GM18526 (cell line): Measurements from ENCODE around the gene CRYBA4.

Experiments used
- POLR2A ChIP-seq: IDR thresholded peaks from 3 replicates; pipeline ENCODE4 v1.6.1; 2011; ENCODE audit not compliant: insufficient read length; ENCODE audit errors: extremely low read depth

Gene CRYBA4

GRCh38 chr22:26610996-26611395 is 10.8 kb upstream of the CRYBA4 start:
- no peak for TF ChIP-seq POLR2A

DNA sequence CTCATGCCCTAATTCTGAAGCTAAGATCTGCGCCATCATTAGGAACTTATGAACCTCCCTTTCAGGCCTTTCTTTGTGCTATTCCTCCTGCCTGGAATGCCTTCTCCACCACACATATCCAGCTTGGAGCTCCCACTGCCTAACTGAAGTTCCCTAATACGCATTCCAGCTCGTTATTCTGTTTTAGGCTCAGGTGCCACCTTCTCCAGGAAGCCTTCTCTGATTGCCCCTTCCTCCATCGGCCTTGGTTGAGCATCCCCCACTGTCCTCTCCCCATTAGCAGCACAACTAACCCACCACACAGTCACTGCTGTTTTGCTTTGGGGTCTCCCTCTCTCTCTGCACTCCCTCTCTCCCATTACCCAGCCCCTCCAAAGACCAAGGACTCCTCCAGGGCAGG is 9.1 kb upstream of the CRYBA4 start:
- TF ChIP-seq POLR2A = no peak

- TF ChIP-seq POLR2A = no peak
Measured at GRCh38 chr22:26614322-26614721, 7.4 kb upstream of the CRYBA4 start.

GRCh38 chr22:26615149-26615548 is 6.6 kb upstream of the CRYBA4 start:
- TF ChIP-seq POLR2A = no peak

DNA sequence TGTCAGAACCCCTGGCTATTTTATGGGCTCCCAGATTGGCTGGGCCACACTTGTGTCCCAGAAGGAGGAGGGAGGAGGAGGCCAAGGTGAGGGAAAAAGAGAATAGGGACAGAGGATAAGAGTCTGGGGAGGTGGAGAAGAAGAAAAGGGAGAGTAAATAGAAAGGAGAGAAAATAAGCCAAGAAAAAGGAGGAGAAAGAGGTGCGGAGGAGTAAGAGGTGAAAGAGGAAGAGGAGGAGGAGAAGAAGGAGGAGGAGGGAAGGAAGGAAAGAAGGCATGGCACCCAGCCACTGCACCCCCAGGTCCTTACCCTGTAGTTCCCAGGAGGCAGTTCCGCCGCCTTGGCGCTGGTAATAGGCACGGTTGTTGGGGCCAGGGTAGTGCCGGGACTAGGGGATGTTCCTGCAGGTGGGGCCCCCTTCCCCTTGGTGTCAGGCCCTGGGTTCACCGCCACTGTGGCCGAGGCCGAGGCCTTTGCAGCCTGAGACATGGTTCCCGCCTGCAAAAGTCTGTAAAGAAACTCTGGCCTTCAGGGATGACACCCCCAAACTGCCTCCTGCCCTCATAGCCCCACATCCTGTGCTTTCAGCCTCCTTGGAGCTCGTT is 5.8 kb upstream of the CRYBA4 start:
- TF ChIP-seq POLR2A = no peak

DNA sequence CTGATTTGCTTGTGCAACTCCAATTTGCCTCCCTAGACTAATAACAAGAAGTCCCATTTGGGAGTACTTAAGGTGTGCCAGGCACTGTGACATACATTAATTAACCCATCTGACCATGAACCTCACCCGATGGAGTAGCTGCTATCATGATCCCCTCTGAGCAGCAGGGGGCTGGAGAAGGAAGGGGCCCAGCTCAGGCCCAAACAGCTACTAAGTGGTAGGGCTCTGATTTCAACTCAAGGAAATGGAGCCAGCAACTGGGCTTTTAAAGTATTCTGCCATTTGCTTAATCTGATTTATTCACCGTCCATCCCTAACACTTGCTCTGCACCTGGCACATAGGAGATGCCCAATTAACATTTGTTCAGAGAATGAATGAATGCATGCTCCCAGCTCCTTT is 5.1 kb upstream of the CRYBA4 start:
- no peak for TF ChIP-seq POLR2A

GRCh38 chr22:26617271-26618199 is 4.2 kb upstream of the CRYBA4 start, which contains the start of gene CRYBB1:
TSS of gene CRYBB1 (minus strand) at chr22:26618027. CDS start at chr22:26616319, 1,708 bp downstream.
- TF ChIP-seq POLR2A = no peak

- no peak for TF ChIP-seq POLR2A
Measured at GRCh38 chr22:26618455-26618854, 3.3 kb upstream of the CRYBA4 start.

DNA sequence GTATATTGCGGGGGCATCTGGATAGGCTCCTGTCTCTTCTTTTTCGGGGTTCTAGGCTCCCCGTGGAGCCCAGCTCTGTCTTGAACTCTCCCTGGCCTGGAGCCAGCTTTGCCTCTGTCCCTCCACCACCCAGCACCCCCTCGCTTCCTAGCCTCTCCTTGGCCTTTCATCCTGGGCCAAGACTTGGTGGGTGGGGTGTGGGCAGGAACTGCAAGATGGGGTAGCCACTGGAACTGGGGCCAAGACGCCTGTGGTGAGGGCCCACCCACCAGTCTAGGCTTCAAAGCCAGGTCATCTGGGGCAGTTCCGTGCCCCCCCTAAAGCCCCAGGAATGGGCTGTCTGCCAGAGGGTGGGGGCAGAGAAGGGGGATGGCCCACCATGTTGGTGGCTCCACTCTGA is 2.3 kb upstream of the CRYBA4 start:
- no peak for TF ChIP-seq POLR2A

DNA sequence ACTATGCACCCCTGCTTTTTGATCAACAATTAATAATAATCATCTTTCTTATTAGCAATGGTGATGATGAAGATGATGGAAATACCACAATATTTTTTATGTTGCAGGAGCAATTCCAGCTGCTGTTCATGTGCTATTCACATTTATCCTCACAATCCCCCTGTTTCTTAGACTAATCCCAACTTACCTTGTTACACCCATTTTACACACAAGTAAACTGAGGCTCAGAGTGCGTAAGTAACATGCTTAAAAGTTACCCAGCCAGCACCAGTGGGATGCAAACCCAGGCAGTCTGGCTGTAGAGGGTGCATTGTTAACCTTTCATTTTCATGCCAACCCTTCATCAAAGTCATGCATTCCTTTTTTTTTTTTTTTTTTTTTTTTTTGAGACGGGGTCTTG is 1.6 kb upstream of the CRYBA4 start:
- TF ChIP-seq POLR2A = no peak

DNA sequence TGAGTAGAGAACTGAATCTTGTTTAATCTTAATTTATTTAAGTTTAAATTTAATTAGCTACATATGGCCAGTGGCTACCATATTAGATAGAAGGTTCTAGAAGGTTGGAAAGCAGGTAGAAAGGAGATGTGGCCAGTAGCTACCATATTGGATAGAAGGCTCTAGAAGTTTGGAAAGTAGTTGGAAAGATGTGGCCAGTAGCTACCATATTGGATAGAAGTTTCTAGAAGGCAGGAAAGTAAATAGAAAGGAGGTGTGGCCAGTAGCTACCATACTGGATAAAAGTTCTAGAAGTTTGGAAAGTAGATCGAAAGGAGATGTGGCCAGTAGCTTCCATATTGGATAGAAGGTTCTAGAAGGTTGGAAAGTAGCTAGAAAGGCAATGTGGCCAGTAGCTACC is 2.2 kb downstream of the CRYBA4 start:
- no peak for TF ChIP-seq POLR2A

GRCh38 chr22:26624803-26625202 is 3.0 kb downstream of the CRYBA4 start:
- no peak for TF ChIP-seq POLR2A

DNA sequence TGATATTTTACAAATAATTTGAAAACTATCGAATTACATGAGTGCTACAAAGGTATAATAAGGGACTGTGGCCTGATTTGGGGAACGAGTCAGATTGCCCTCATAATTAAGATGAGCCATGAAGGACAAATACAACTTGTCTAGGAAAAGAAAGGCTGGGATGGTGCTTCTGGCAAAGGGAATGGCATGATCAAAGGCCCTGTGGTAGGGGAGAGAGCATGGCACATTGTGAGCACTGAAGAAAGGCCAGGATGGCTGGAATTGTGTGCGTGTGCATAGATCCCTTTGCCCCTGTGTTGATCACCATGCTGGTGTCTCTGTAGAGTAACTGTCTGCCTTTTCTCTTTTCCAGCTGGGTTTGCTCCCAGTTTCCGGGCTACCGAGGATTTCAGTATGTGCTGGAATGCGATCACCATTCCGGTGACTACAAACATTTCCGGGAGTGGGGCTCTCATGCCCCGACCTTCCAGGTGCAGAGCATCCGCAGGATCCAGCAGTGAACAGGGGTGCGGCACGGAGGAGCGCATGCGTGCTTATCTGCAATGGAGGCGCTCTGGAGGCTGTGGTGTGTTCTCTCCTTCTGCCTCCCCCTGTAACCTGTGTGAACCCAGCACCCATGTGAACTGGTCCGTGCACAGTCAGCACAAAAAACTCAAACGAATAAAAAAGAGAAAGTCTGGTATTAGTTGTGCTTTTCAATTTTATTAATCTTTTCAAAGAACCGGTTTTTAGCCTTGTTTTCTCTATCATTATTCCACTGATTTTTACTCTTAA is 8.4 kb downstream of the CRYBA4 start:
- TF ChIP-seq POLR2A = no peak

DNA sequence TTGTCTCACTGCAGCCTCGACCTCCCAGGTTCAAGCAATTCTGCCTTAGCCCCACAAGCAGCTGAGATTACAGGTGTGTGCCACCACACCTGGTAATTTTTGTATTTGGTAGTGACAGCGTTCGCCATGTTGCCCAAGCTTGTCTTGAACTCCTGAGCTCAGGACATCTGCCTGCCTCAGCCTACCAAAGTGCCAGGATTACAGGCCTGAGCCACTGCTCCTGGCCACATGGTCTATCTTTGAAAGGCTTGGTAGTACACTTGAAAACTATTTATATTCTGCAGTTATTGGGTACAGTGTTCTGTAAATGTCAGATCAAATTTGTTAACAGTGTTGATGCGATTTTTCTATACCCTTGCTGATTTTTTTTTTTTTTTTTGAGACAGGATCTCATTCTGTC is 9.5 kb downstream of the CRYBA4 start:
- no peak for TF ChIP-seq POLR2A

- TF ChIP-seq POLR2A = no peak
Measured at GRCh38 chr22:26632422-26633155, 10.8 kb downstream of the CRYBA4 start.
